HG03045 (cell line): ENCODE data around the gene MAPK10.

Experiments
- ATAC-seq: cut with Tn5 transposase; IDR thresholded peaks from one replicate; pipeline ENCODE4 v1.9.1; 2021; ENCODE audit warnings: mild to moderate bottlenecking, moderate library complexity; ENCODE audit not compliant: unreplicated experiment

Gene MAPK10

DNA sequence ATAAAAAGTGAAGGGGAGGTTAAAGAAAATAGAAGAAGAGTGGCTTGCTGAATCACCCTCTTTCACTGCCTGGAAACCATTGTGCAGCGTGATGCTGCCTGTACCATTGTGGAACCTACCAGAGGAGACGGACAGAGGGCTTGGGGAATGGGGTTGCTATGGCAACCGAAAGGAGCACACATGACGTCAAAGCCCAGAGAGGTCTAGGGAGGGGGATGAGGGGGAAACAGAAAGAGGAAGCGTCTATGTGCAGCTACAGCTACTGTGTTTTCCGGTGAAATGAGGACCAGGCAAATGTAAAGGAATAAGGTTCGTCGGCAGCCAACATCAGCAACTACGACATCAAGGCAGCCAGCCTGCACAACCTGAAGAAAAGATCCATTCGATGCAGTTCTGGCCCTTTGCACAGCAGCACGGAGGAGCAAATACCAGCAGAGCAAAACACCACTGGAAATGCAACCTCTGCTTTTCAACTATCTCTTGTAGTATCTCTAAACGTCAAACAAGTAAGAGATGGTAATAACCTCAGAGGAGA is at the start of gene MAPK10:
TSS of gene MAPK10 (minus strand) at position 110 of the 535 bp plus-strand sequence.
- peak; percentile 90 for ATAC-seq

DNA sequence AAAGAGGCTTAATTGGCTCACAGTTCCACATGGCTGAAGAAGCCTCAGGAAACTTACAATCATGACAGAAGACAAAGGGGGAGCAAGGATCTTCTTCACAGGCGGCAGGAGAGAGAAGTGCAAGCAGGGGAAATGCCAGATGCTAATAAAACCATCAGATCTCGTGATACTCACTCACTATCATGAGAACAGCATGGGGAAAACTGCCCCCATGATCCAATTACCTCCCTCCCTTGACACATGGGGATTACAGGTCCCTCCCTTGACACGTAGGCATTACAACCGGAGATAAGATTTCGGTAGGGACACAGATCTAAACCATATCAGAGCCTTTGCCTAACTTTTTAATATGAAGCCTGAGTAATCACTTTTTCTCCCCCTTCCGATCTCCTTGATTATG is 43.7 kb upstream of the MAPK10 start:
- ATAC-seq, result no peak

- no peak for ATAC-seq
Measured at GRCh38 chr4:86401826-86402225, 42.0 kb upstream of the MAPK10 start.

DNA sequence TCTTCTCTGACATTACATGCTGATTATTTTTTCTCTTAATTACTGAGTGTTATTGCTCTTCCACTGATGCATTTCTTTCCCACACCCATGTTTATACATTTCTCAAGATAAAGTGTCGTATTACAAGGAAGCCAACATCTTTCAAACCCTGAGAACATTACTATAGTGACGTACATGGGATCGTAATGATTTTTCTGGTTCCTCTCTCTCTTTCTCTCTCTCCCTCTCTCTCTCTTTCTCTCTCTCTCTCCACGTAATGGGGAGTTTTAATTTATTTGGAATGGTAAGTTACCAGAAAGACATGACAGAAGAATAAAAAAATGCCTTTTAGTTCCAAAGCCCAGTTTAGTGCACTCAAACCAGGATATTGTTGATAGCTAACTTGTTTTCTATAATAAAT is 40.4 kb upstream of the MAPK10 start:
- ATAC-seq, result no peak

DNA sequence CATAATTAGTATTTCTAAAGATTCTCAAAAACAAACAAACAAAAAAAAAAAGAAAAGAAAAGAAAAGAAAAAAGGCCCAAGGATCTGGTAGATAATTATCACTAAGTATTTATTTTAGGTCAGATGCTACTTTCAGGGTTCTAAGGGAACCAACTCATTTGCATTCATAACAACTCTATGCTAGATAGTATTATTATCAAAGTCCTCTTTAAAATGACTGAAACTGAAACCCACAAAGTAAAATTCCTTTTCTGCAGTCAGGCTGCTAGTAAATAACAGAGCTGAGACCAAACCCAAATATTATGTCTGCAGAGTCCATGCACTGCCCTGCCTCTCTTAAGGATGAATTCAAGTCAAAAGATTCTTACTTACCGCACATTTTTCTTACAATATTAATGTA is 38.3 kb upstream of the MAPK10 start:
- no peak for ATAC-seq

DNA sequence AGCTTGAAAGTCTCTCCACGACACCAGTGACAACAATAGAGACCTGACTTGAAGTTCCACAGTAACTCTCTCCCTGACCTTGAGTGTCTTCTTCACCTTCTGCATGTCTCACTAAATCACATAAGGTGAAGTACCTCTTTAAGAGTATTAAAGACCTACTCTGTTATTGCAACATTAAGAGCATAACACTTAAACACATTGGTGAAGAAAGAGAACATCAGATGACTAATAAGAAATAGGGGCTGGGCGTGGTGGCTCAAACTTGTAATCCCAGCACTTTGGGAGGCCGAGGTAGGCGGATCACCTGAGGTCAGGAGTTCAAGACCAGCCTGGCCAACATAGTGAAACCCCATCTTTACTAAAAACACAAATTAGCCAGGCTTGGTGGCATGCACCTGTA is 33.9 kb upstream of the MAPK10 start:
- ATAC-seq, result no peak

GRCh38 chr4:86389664-86390063 is 29.8 kb upstream of the MAPK10 start:
- ATAC-seq, result no peak

DNA sequence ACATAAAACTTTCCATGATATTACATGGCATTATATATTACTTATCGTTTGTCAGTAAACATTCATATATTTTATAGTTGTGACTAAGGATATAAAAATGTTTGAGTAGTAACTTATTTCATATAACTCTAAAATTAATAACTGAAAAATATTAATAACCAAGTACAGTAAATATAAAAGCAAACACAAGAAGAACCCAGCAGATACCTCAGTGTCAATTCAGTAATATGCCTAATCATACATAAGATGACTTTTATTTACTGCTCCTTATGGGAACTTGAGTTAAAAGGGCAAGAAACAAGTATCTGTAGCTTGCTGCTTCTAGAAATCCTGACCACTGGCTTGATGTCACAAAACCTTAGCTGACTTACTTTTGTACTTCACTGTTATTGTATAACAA is 28.4 kb upstream of the MAPK10 start:
- no peak for ATAC-seq

GRCh38 chr4:86386817-86387415 is 27.1 kb upstream of the MAPK10 start:
- no peak for ATAC-seq

GRCh38 chr4:86386201-86386600 is 26.3 kb upstream of the MAPK10 start:
- no peak for ATAC-seq

GRCh38 chr4:86381431-86381830 is 21.6 kb upstream of the MAPK10 start:
- ATAC-seq, result no peak

DNA sequence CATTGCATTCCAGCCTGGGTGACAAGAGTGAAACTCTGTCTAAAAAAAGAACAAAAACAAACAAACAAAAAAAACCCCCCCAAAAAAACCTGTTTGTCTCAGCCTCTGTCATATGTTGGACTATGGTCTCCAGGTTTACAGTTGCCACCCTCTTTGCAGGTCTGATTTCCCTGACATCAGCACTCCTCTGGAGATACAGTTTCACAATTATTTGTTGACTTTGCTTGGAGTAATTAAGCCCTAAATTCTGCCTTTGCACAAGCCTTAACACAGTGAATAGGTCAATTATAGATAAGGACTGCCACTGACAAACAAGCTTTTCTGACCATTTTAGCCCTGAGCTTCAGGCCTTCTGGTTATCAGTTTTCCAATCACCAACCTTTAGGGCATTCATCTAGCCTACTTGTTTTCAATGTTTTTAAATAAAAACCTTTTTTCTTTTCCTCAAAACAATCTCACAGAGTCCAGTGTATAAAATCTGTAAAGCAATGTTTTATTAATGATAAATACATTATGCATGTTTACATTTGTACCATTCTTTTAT is 20.4 kb upstream of the MAPK10 start:
- no peak for ATAC-seq

- no peak for ATAC-seq
Measured at GRCh38 chr4:86376850-86377249, 17.0 kb upstream of the MAPK10 start.

DNA sequence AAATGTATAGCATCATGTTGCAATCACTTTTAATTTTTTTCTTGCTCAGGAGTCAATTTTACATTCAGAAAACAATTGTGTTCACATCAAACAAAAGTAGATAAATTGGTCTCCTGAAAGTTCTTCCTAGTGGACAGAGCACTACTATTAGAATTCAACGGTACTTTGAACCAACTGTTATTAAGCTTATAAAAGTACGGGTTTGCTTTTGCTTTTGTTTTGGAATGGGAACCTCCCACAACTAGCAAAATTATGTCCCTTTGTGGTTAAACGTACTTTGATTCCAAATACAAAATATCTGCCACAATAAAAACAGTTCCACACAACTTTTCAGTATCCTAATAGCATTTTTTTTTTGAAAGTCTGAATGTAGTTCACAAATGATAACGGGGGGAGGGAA is 8.6 kb upstream of the MAPK10 start:
- ATAC-seq, result no peak

GRCh38 chr4:86367577-86367976 is 7.7 kb upstream of the MAPK10 start:
- ATAC-seq, result no peak

- no peak for ATAC-seq
Measured at GRCh38 chr4:86366920-86367319, 7.1 kb upstream of the MAPK10 start.

DNA sequence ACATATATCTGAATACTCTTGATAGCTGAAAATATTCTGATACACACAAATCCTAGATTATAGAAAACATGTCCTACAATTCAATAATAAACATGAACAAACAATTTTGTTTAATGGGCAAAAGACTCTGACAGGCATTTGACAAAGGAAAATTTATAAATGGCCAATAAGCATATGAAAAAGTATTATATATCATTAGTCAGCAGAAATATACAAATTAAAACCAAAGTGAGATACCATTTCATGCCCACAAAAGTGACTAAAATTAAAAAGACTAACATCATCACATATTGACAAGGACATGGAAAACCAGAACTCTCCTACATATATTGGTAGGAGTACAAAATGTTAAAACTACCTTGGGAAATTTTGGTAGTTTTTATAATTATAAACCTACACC is 2.7 kb upstream of the MAPK10 start:
- ATAC-seq, result no peak

- no peak for ATAC-seq
Measured at GRCh38 chr4:86358257-86358656, 1.6 kb downstream of the MAPK10 start.

GRCh38 chr4:86357608-86358007 is 2.2 kb downstream of the MAPK10 start:
- no peak for ATAC-seq

GRCh38 chr4:86356425-86357210 is 3.2 kb downstream of the MAPK10 start:
- no peak for ATAC-seq

- ATAC-seq, result no peak
Measured at GRCh38 chr4:86354390-86354789, 5.5 kb downstream of the MAPK10 start.

GRCh38 chr4:86346320-86346719 is 13.5 kb downstream of the MAPK10 start:
- ATAC-seq, result no peak
